MCF 10A (cell line): ENCODE results near the gene LYPD6. TPM values are rescaled to one million over a fixed set of nuclear protein-coding genes. Genes with fewer than 3 reads are reported as not detected.
A peak's percentile ranks its signal among the peaks of the same experiment; 100 is the strongest.

Experiments used
- BruUV-seq: library from RNA; stranded (reverse); fragments of 400-500 nt; replicated peaks from 2 replicates; lab custom pipeline; 2021; lab: Mats Ljungman, UMichigan
- CTCF ChIA-PET: fragments of 300-600 bp; sonication (Branson Sonifier 250); formaldehyde crosslinking; extraction: SDS; loops from one replicate; lab custom pipeline; 2021; ENCODE audit warnings: antibody characterized with exemption, inconsistent platforms; lab: Yijun Ruan, JAX
- POLR2A ChIA-PET: fragments of 300-600, 350-650 bp; sonication (Branson Sonifier 250); formaldehyde crosslinking; extraction: SDS; loops from one replicate; lab custom pipeline; 2020; ENCODE audit warnings: antibody characterized with exemption, inconsistent platforms; lab: Yijun Ruan, JAX
- DNase-seq: peaks from one replicate; pipeline ENCODE4 v3.0.0-alpha.2; 2018; ENCODE audit not compliant: unreplicated experiment
- H3K27ac Mint-ChIP-seq: one replicate; pipeline ENCODE4 v1.8.0; 2022; ENCODE audit warnings: mild to moderate bottlenecking, low read depth, mixed read lengths; ENCODE audit not compliant: unreplicated experiment
- H3K27me3 Mint-ChIP-seq: one replicate; pipeline ENCODE4 v1.8.0; 2022; ENCODE audit warnings: mixed read lengths; ENCODE audit not compliant: insufficient read depth, unreplicated experiment
- H3K36me3 Mint-ChIP-seq: one replicate; pipeline ENCODE4 v1.8.0; 2022; ENCODE audit warnings: mild to moderate bottlenecking, moderate library complexity, mixed read lengths; ENCODE audit not compliant: insufficient read depth, unreplicated experiment
- H3K4me1 Mint-ChIP-seq: one replicate; pipeline ENCODE4 v1.8.0; 2022; ENCODE audit warnings: mixed read lengths; ENCODE audit not compliant: insufficient read depth, unreplicated experiment
- H3K4me3 Mint-ChIP-seq: one replicate; pipeline ENCODE4 v1.8.0; 2022; ENCODE audit warnings: mild to moderate bottlenecking, moderate library complexity, mixed read lengths; ENCODE audit not compliant: unreplicated experiment
- H3K9me3 Mint-ChIP-seq: one replicate; pipeline ENCODE4 v1.8.0; 2022; ENCODE audit warnings: mixed read lengths; ENCODE audit not compliant: unreplicated experiment
- intact Hi-C: fragments of 100-400 bp; cut with micrococcal nuclease; formaldehyde crosslinking; loops from 2 replicates; pipeline ENCODE4 v1.14.1; 2022
- total RNA-seq: library from RNA; stranded (reverse); gene quantifications from 2 replicates; pipeline ENCODE4 v1.2.3, GENCODE V29; 2022
- TF ChIP-seq, protein P1 (sequence below): fragments of 200-600 bp; IDR thresholded peaks from one replicate; pipeline ENCODE4 v1.8.0; 2022; ENCODE audit warnings: antibody characterized with exemption, mild to moderate bottlenecking; ENCODE audit not compliant: unreplicated experiment

Gene LYPD6
- total RNA-seq, 1 experiment from 2014 or later, result 3.2 TPM

DNA sequence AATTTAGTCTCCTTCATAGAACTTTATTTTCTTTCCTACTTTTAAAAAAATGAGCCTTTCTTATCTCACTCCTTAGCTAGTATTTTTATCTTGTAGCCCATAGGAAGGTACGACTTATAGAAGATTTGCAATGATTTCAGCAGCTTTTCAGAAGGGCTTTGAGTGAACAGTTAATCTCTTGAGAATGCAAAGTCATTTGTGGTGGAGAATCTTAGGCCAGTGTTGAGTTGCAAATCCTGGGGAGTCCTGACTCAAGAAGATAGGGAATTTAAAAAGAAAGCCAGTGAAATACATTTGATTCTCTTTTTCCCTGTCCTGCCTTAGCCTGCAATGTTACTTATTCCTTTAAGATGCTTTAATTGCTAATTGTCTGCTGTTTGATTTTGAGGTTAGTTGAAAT is 33.6 kb downstream of the LYPD6 start:
- H3K27ac Mint-ChIP-seq, result no peak overlapping the region
- TF ChIP-seq, protein P1, sequence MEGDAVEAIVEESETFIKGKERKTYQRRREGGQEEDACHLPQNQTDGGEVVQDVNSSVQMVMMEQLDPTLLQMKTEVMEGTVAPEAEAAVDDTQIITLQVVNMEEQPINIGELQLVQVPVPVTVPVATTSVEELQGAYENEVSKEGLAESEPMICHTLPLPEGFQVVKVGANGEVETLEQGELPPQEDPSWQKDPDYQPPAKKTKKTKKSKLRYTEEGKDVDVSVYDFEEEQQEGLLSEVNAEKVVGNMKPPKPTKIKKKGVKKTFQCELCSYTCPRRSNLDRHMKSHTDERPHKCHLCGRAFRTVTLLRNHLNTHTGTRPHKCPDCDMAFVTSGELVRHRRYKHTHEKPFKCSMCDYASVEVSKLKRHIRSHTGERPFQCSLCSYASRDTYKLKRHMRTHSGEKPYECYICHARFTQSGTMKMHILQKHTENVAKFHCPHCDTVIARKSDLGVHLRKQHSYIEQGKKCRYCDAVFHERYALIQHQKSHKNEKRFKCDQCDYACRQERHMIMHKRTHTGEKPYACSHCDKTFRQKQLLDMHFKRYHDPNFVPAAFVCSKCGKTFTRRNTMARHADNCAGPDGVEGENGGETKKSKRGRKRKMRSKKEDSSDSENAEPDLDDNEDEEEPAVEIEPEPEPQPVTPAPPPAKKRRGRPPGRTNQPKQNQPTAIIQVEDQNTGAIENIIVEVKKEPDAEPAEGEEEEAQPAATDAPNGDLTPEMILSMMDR, result no peak
- ChIA-PET POLR2A (no interaction called here), CTCF (interaction anchor here (0.6 kb wide), 2 partner anchors 16 to 270 kb away, joined by 3 to 4 read pairs; no protein-coding TSS in a partner anchor)
- H3K4me1 Mint-ChIP-seq, result peaks cover 16% of the 10 kb centered on the region
- H3K36me3 Mint-ChIP-seq, result no peaks in the 10 kb centered on the region
- no TSS peak for BruUV-seq
- H3K9me3 Mint-ChIP-seq, result no peaks in the 10 kb centered on the region
- intact Hi-C loops, result no loop called here
- H3K4me3 Mint-ChIP-seq, result no peak overlapping the region
- DNase-seq, result no peak
- no peaks in the 10 kb centered on the region for H3K27me3 Mint-ChIP-seq

DNA sequence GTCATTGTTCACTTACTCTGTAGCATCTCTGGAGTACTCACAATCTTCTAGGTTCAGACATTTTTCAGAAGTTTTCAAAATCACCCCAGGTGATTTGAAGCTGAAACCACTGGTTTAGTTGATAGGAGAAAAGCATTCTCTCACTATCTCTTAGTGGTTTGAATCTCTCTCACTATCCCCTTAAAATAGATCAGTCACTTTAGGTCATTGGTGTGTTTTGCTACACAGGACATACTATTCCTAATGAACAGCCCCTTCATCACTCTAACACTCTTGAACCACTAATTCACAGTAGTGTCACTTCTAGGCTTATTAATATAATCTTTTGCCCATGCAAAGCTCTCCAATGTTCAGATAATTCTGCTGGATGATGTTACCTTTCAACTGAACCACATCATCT is 34.5 kb downstream of the LYPD6 start:
- BruUV-seq, result no TSS peak
- Mint-ChIP-seq H3K4me3 (no peak overlapping the region), H3K27ac (no peak overlapping the region), H3K9me3 (no peaks in the 10 kb centered on the region), H3K27me3 (no peaks in the 10 kb centered on the region), H3K4me1 (peaks cover 11% of the 10 kb centered on the region), H3K36me3 (no peaks in the 10 kb centered on the region)
- intact Hi-C loops, result no loop called here
- DNase-seq, result no peak
- ChIA-PET POLR2A (no interaction called here), CTCF (interaction anchor here (0.7 kb wide), 1 partner anchor 1087 kb away, joined by 3 read pairs; no protein-coding TSS in a partner anchor)
- TF ChIP-seq, protein P1, result no peak

DNA sequence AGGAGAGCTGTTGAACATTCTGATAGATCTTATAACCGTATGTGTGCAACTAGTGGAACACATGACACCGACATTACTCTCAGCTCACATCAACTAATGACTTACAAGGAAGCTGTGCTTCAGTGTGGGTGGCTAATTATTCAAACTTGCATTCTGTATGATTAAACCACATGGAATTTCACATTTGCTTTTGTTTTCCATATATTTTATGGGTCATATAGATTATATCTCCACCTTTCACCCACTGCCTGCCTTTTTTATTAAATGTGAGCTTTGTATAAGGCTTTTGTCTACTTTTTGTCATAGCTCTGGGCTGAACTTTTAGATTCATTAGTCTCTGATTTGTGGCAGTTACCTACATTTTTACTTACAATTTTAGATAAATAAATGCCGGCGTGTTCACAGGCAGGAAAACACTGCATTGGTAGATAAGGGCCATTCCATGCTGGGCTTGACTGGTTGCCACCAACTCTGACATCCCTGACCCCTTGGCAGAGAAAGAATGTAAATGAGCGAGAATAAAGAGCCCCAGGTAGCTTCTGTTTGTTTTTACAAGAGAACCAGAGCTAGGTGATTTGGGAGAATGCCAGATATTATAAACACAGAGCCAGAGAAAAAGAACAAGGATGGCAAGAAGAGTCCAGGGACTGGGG is 35.7 kb downstream of the LYPD6 start:
- TF ChIP-seq, protein P1, result no peak
- peak; percentile 64 for DNase-seq
- H3K36me3 Mint-ChIP-seq, result no peaks in the 10 kb centered on the region
- H3K4me1 Mint-ChIP-seq, result peaks cover 8% of the 10 kb centered on the region
- intact Hi-C loops, result no loop called here
- H3K4me3 Mint-ChIP-seq, result no peak overlapping the region
- H3K9me3 Mint-ChIP-seq, result no peaks in the 10 kb centered on the region
- no TSS peak for BruUV-seq
- ChIA-PET POLR2A (interaction anchor here (0.6 to 1.2 kb wide), 5 partner anchors 9 to 234 kb away, joined by 3 to 5 read pairs (median 3); no protein-coding TSS in a partner anchor), CTCF (interaction anchor here (1.0 kb wide), 1 partner anchor 102 kb away, joined by 3 read pairs; no protein-coding TSS in a partner anchor)
- H3K27ac Mint-ChIP-seq, result no peak overlapping the region
- H3K27me3 Mint-ChIP-seq, result no peaks in the 10 kb centered on the region

DNA sequence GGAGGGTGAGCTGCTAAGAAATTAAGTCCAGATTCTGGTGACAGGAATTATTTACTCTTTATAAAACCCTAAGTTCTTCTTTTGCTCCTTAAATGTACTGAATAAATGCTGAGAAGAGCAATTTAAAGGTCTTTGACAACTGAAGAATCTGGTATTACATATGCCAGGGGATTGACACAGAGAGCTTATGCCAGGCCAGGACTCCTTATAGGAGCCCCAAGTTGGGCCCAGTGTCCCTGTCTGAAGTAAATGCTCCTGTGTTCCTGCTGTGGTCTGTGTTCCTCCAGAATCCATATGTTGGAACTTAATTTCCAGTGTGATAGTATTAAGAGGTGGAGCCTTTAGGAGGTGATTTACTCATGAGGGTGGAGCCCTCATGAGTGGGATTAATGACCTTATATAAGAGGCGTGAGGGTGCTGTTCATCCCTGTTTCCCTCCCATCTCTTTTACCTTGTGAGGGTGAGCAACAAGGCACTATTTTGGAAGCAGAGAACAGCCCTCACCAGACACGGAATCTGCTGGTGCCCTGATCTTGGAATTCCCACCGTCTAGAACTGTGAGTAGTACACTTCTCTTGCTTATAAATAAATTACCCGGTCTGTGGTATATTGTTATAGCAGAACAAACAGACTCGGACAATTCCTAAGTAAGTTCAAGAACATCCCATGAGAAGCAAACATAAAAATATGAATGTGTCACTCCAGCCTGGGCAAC is 39.8 kb downstream of the LYPD6 start:
- no peak overlapping the region for H3K4me3 Mint-ChIP-seq
- POLR2A ChIA-PET, result interaction anchor here (0.7 to 0.8 kb wide), 2 partner anchors 41 to 1194 kb away, joined by 3 read pairs; no protein-coding TSS in a partner anchor
- no peaks in the 10 kb centered on the region for H3K27me3 Mint-ChIP-seq
- TF ChIP-seq, protein P1, result no peak
- intact Hi-C loops, result no loop called here
- CTCF ChIA-PET, result no interaction called here
- peaks cover 8% of the 10 kb centered on the region for H3K4me1 Mint-ChIP-seq
- H3K36me3 Mint-ChIP-seq, result no peaks in the 10 kb centered on the region
- DNase-seq, result no peak
- H3K27ac Mint-ChIP-seq, result no peak overlapping the region
- BruUV-seq, result no TSS peak
- H3K9me3 Mint-ChIP-seq, result no peaks in the 10 kb centered on the region
